Measurements from ENCODE around the gene WWOX. TPM values are rescaled to one million over a fixed set of nuclear protein-coding genes. Genes with fewer than 3 reads are reported as not detected.

The WWOX gene
- polyA plus RNA-seq, 2 of the 4 experiments (the other 2 are of a cell fraction), result 16.0 to 17.2 TPM

DNA sequence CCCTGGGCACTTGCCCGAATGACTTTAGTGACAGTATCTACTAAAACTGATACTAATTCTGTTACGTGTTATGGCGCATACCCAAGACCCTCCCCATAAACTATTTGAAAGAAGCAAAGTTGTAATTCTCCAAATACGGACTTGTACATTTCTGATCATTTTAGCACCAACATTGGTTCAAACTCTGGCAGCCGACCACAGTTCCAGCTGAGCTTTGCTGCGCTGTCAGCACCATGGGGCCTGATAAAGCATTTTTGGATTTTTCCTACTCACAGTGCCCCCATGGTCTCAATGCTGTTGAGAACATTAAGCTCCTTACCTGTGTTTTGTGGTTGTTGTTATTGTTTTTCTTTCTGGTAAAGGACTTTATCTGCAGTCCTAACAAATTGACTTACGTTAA, 1040.3 kb downstream of the WWOX start (continued):
- TF ChIP-seq CEBPB (IDR thresholded peaks at IDR 0.05) (no peak), ESRRA (IDR thresholded peaks at IDR 0.05; ENCODE audit: borderline replicate concordance, low read length) (no peak)

DNA sequence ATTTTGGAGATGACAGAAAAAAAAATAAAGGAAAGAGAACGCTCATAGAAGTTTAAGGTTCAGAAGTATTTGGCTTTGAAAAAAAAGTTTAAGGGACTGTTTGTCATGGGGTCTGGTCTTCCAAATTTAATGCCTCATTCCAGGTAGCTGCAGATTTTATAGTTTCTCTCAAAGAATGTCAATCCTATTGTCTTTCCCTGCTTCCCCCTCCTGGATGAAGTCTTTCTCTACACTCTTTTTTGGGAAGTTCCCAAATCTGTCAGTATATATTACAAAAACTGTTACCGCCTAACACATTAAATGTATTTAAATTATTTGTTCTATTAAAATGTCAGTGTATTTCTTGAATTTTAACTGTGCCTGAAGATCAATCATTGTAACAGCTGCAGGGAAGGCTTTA, 1043.6 kb downstream of the WWOX start:
- no peak overlapping the region for H3K27ac ChIP-seq
- H3K4me1 ChIP-seq, result no peaks in the 10 kb centered on the region
- DNase-seq (ENCODE audit: low read depth in 1 of 2, low spot score in 1 of 2), result no peak
- CTCF ChIA-PET, result no interaction called here
- no peak for FAIRE-seq
- no peak overlapping the region for H3K4me3 ChIP-seq
- ATAC-seq, result no peak
- no peak overlapping the region for H3K4me2 ChIP-seq
- POLR2A ChIA-PET, result no interaction called here
- no peaks in the 10 kb centered on the region for H3K9me3 ChIP-seq
- no peak for TF ChIP-seq POLR2A (IDR thresholded peaks at IDR 0.05; ENCODE audit: low read length)
- no peak for TF ChIP-seq RAD21 (conservative IDR thresholded peaks at IDR 0.05 in 1 of 2, IDR thresholded peaks at IDR 0.05 in 1 of 2)
- no peak for TF ChIP-seq MAFK (IDR thresholded peaks at IDR 0.05; ENCODE audit: partially characterized antibody)
- TF ChIP-seq GATA3 (IDR thresholded peaks at IDR 0.05; ENCODE audit: borderline replicate concordance), result no peak
- TF ChIP-seq, protein P1, sequence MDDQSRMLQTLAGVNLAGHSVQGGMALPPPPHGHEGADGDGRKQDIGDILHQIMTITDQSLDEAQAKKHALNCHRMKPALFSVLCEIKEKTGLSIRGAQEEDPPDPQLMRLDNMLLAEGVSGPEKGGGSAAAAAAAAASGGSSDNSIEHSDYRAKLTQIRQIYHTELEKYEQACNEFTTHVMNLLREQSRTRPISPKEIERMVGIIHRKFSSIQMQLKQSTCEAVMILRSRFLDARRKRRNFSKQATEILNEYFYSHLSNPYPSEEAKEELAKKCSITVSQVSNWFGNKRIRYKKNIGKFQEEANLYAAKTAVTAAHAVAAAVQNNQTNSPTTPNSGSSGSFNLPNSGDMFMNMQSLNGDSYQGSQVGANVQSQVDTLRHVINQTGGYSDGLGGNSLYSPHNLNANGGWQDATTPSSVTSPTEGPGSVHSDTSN (IDR thresholded peaks at IDR 0.05), result no peak
- no peak for TF ChIP-seq MYC (IDR thresholded peaks at IDR 0.05; ENCODE audit: borderline replicate concordance, low read length)
- TF ChIP-seq ESRRA (IDR thresholded peaks at IDR 0.05; ENCODE audit: borderline replicate concordance, low read length), result no peak
- no peak for TF ChIP-seq ZSCAN20 (CRISPR knock-in tag; IDR thresholded peaks at IDR 0.05)
- TF ChIP-seq, protein P2, sequence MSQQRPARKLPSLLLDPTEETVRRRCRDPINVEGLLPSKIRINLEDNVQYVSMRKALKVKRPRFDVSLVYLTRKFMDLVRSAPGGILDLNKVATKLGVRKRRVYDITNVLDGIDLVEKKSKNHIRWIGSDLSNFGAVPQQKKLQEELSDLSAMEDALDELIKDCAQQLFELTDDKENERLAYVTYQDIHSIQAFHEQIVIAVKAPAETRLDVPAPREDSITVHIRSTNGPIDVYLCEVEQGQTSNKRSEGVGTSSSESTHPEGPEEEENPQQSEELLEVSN (IDR thresholded peaks at IDR 0.05; ENCODE audit: borderline replicate concordance, low read depth), result no peak
- TF ChIP-seq, protein P3, sequence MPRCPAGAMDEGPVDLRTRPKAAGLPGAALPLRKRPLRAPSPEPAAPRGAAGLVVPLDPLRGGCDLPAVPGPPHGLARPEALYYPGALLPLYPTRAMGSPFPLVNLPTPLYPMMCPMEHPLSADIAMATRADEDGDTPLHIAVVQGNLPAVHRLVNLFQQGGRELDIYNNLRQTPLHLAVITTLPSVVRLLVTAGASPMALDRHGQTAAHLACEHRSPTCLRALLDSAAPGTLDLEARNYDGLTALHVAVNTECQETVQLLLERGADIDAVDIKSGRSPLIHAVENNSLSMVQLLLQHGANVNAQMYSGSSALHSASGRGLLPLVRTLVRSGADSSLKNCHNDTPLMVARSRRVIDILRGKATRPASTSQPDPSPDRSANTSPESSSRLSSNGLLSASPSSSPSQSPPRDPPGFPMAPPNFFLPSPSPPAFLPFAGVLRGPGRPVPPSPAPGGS (IDR thresholded peaks at IDR 0.05), result no peak
- no peak for TF ChIP-seq CBX2 (IDR thresholded peaks at IDR 0.05; ENCODE audit: borderline replicate concordance, low read depth)
- TF ChIP-seq POLR2AphosphoS2 (conservative IDR thresholded peaks at IDR 0.05; ENCODE audit: low read length), result no peak
- TF ChIP-seq ZC3H11A (IDR thresholded peaks at IDR 0.05), result no peak
- TF ChIP-seq JUN (IDR thresholded peaks at IDR 0.05), result no peak
- TF ChIP-seq TFCP2L1 (CRISPR knock-in tag; IDR thresholded peaks at IDR 0.05), result no peak
- 57% methylated on average over 2 of the region's 2 CpGs for WGBS (ENCODE audit: missing lambda C conversion rate)

DNA sequence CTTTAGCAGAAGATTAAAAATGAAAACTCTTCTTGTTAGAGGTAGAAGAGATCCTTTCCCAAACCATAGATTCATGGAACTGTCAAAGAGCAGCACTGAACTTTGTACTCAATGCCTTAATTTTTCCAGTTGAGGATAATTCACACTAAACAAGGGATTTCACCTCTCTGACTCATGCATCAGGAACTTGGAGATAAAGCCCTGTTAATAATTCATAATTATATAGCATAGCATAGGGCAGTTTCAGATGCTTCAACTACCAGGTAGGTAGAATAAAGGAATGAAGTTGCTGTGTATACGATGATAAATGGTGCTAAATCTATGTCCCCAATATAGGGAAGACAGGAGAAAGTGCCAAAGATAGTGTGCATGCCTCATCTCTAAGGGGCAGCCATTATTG, 1050.7 kb downstream of the WWOX start:
- no peak overlapping the region for H3K27ac ChIP-seq
- CTCF ChIA-PET, result no interaction called here
- FAIRE-seq (no peak), DNase-seq (ENCODE audit: low read depth in 1 of 2, low spot score in 1 of 2) (no peak), ATAC-seq (no peak)
- no peaks in the 10 kb centered on the region for H3K4me1 ChIP-seq
- no peak overlapping the region for H3K4me3 ChIP-seq
- POLR2A ChIA-PET, result no interaction called here
- no peak overlapping the region for H3K4me2 ChIP-seq
- no peaks in the 10 kb centered on the region for H3K9me3 ChIP-seq
- WGBS (ENCODE audit: missing lambda C conversion rate), result 4% methylated on average over 1 of the region's 1 CpG
- no peak for TF ChIP-seq ZFP36 (IDR thresholded peaks at IDR 0.05; ENCODE audit: borderline replicate concordance, partially characterized antibody)
- no peak for TF ChIP-seq KDM5A (IDR thresholded peaks at IDR 0.05)
- no peak for TF ChIP-seq RARB (CRISPR knock-in tag; IDR thresholded peaks at IDR 0.05)

DNA sequence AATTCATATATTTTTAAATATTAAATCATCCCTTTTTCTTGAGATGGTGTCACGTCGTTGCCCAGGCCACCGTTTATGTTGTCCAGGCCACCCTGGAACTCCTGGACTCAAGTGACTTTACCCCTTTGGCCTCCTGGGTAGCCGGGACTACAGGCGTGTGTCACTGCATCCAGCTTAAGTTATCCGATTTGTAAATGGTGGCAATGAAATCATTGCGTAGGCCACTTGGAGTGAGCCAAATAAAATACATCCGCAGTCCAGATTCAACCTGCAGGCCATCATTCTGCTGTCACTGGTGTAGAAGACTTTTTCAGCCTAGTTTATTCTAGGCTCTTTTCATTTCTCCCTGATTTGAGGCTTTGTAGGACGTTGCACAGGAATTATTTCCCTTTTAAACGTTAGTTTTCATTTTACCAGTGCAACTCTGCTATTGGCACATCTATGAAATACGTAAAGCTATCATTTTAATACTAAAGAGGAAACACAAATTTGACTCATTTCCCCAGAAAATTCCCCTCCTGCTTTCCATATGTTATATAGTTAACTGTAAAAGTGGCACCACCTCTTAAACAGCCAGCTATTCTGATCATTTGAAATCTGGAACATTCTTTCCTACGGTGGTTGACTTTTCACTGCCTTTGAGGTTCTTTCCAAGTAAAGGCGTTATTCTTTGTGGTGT, 1051.3 kb downstream of the WWOX start:
- ChIA-PET POLR2A (no interaction called here), CTCF (no interaction called here)
- Histone ChIP-seq H3K4me3 (no peak overlapping the region), H3K9me3 (no peaks in the 10 kb centered on the region), H3K4me2 (no peak overlapping the region), H3K27ac (no peak overlapping the region), H3K4me1 (no peaks in the 10 kb centered on the region)
- FAIRE-seq (no peak), ATAC-seq (no peak), DNase-seq (ENCODE audit: low read depth in 1 of 2, low spot score in 1 of 2) (no peak)
- WGBS (ENCODE audit: missing lambda C conversion rate), result 49% methylated on average over 13 of the region's 13 CpGs
- TF ChIP-seq NPAS2 (CRISPR knock-in tag; IDR thresholded peaks at IDR 0.05; ENCODE audit: borderline replicate concordance) (no peak), TFCP2L1 (CRISPR knock-in tag; IDR thresholded peaks at IDR 0.05) (no peak), FOXS1 (CRISPR knock-in tag; IDR thresholded peaks at IDR 0.05) (no peak), ZSCAN20 (CRISPR knock-in tag; IDR thresholded peaks at IDR 0.05) (no peak), NFE2L2 (conservative IDR thresholded peaks at IDR 0.05; ENCODE audit: low read length) (no peak), FOSL2 (IDR thresholded peaks at IDR 0.05) (no peak), FOSL2 (CRISPR knock-in tag; IDR thresholded peaks at IDR 0.05) (no peak), CEBPB (IDR thresholded peaks at IDR 0.05) (no peak)
- TF ChIP-seq, protein P4, sequence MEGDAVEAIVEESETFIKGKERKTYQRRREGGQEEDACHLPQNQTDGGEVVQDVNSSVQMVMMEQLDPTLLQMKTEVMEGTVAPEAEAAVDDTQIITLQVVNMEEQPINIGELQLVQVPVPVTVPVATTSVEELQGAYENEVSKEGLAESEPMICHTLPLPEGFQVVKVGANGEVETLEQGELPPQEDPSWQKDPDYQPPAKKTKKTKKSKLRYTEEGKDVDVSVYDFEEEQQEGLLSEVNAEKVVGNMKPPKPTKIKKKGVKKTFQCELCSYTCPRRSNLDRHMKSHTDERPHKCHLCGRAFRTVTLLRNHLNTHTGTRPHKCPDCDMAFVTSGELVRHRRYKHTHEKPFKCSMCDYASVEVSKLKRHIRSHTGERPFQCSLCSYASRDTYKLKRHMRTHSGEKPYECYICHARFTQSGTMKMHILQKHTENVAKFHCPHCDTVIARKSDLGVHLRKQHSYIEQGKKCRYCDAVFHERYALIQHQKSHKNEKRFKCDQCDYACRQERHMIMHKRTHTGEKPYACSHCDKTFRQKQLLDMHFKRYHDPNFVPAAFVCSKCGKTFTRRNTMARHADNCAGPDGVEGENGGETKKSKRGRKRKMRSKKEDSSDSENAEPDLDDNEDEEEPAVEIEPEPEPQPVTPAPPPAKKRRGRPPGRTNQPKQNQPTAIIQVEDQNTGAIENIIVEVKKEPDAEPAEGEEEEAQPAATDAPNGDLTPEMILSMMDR (IDR thresholded peaks at IDR 0.05), result no peak
